HepG2 (cell line): Measurements from ENCODE around the gene ADORA2B. TPM values are rescaled to one million over a fixed set of nuclear protein-coding genes. Genes with fewer than 3 reads are reported as not detected.

ENCODE experiments used
- ATAC-seq: fragments of 200-7000 bp; cut with Tn5 transposase; 3 replicates; pipeline ENCODE4 v1.9.1; 2020; ENCODE audit warnings: mild to moderate bottlenecking, moderate library complexity
- BruUV-seq: library from RNA; stranded (reverse); fragments of 400-500 nt; replicated peaks from 2 replicates; lab custom pipeline; 2021; lab: Mats Ljungman, UMichigan
- CTCF ChIA-PET: fragments of 300-600 bp; formaldehyde crosslinking; extraction: SDS; loops from one replicate; lab custom pipeline; 2021; ENCODE audit warnings: low total read pairs, inconsistent platforms, low intra/inter-chr PET ratio; lab: Yijun Ruan, JAX
- POLR2A ChIA-PET: fragments of 350-600 bp; sonication (Branson Sonifier 250); formaldehyde crosslinking; loops from one replicate; lab custom pipeline; 2020; ENCODE audit warnings: antibody characterized with exemption, inconsistent platforms; lab: Yijun Ruan, JAX
- DNase-seq: peaks from one replicate; pipeline ENCODE4 v3.0.0-alpha.2; 2015; ENCODE audit warnings: low spot score
- FAIRE-seq: peaks from 3 replicates; lab custom pipeline; 2011; peaks lifted over from hg19 to GRCh38; lab: Jason Lieb, UNC
- H2AFZ ChIP-seq: one replicate; pipeline ENCODE4 v1.6.1; 2011; ENCODE audit warnings: low read length, inconsistent platforms
- H3K27ac ChIP-seq: fragments of 300-600 bp; 3 replicates; pipeline ENCODE4 v1.8.0; 2011; ENCODE audit warnings: mixed run types, mild to moderate bottlenecking, mixed read lengths, low read length, inconsistent platforms; ENCODE audit not compliant: insufficient read depth; ENCODE audit errors: extremely low read length
- H3K27me3 ChIP-seq, 2 experiments: fragments of 200-600 bp in 1 of 2; 2 replicates in 1 of 2; 3 replicates in 1 of 2; pipeline versions ENCODE4 v1.6.0 to v1.8.0; 2011; ENCODE audit warnings: low read length in 2 of 2, mild to moderate bottlenecking in 2 of 2, moderate library complexity in 2 of 2, inconsistent platforms in 1 of 2; ENCODE audit not compliant: insufficient read depth in 2 of 2, control insufficient read depth in 1 of 2
- H3K36me3 ChIP-seq, 2 experiments: fragments of 200-600 bp in 1 of 2; replicated peaks in 1 of 2; 2 replicates in 1 of 2; 3 replicates in 1 of 2; pipeline versions ENCODE4 v1.5.1 to v1.8.0; 2011; ENCODE audit warnings: low read length in 2 of 2, inconsistent platforms in 1 of 2; ENCODE audit not compliant: insufficient read depth in 2 of 2, control insufficient read depth in 1 of 2
- H3K4me1 ChIP-seq: 2 replicates; pipeline ENCODE4 v1.5.1; 2012; ENCODE audit warnings: low read length, inconsistent platforms; ENCODE audit not compliant: insufficient read depth
- H3K4me2 ChIP-seq: 2 replicates; pipeline ENCODE4 v1.6.0; 2011; ENCODE audit warnings: low read depth, low read length, inconsistent platforms
- H3K4me3 ChIP-seq, 3 experiments: fragments of 200-600 bp in 1 of 3; sonication (generic), shearing (Covaris generic) in 1 of 3; replicated peaks in 1 of 3; 2 replicates each; pipeline ENCODE4 v1.5.1; 2011 to 2016; ENCODE audit warnings: low read length in 3 of 3, inconsistent platforms in 2 of 3, low read depth in 2 of 3, mild to moderate bottlenecking in 2 of 3, control low read depth in 1 of 3, mixed read lengths in 1 of 3; ENCODE audit not compliant: insufficient read depth in 1 of 3
- H3K79me2 ChIP-seq: one replicate; pipeline ENCODE4 v1.6.1; 2011; ENCODE audit warnings: low read length, inconsistent platforms; ENCODE audit not compliant: insufficient read depth
- H3K9ac ChIP-seq: 2 replicates; pipeline ENCODE4 v1.6.0; 2011; ENCODE audit warnings: mild to moderate bottlenecking, low read depth, low read length, inconsistent platforms; ENCODE audit not compliant: insufficient read depth
- H3K9me3 ChIP-seq: 2 replicates; pipeline ENCODE4 v1.5.1; 2012; ENCODE audit warnings: mild to moderate bottlenecking, low read length
- H4K20me1 ChIP-seq: 2 replicates; pipeline ENCODE4 v1.6.0; 2011; ENCODE audit warnings: inconsistent platforms, mild to moderate bottlenecking, low read length, moderate library complexity; ENCODE audit not compliant: insufficient read depth
- ADNP ChIP-seq: sonication (generic); formaldehyde crosslinking; IDR thresholded peaks from 2 replicates; pipeline ENCODE4 v1.4.0; 2020; ENCODE audit warnings: missing genetic modification reagents
- ETV6 ChIP-seq: sonication (generic); formaldehyde crosslinking; conservative IDR thresholded peaks from 2 replicates; pipeline ENCODE4 v1.4.0; 2020; ENCODE audit warnings: missing genetic modification reagents
- HHEX ChIP-seq: IDR thresholded peaks from 2 replicates; pipeline ENCODE4 v1.6.1; 2016; ENCODE audit warnings: control low read depth
- HOXA3 ChIP-seq: sonication (generic); formaldehyde crosslinking; IDR thresholded peaks from 2 replicates; pipeline ENCODE4 v1.5.0; 2020; ENCODE audit warnings: missing genetic modification reagents
- HOXA9 ChIP-seq: sonication (generic); formaldehyde crosslinking; IDR thresholded peaks from 2 replicates; pipeline ENCODE4 v1.8.1; 2022; ENCODE audit warnings: missing genetic modification reagents, mild to moderate bottlenecking, moderate library complexity, borderline replicate concordance
- KMT2A ChIP-seq: sonication (generic); formaldehyde crosslinking; IDR thresholded peaks from 2 replicates; pipeline ENCODE4 v1.4.0; 2020; ENCODE audit warnings: missing genetic modification reagents
- MBD4 ChIP-seq: IDR thresholded peaks from 2 replicates; pipeline ENCODE4 v1.6.1; 2012; ENCODE audit warnings: low read length, inconsistent platforms, borderline replicate concordance
- NFYC ChIP-seq: IDR thresholded peaks from 2 replicates; pipeline ENCODE4 v1.6.1; 2016; ENCODE audit warnings: missing genetic modification reagents, missing compliant biosample characterization
- NR2F2 ChIP-seq: IDR thresholded peaks from 2 replicates; pipeline ENCODE4 v1.6.1; 2012; ENCODE audit warnings: low read depth, inconsistent platforms, borderline replicate concordance
- REXO4 ChIP-seq: sonication (generic); formaldehyde crosslinking; IDR thresholded peaks from 2 replicates; pipeline ENCODE4 v1.8.0; 2022; ENCODE audit warnings: missing genetic modification reagents, mild to moderate bottlenecking, borderline replicate concordance
- STAT6 ChIP-seq: sonication (generic); formaldehyde crosslinking; IDR thresholded peaks from 2 replicates; pipeline ENCODE4 v1.4.0; 2020; ENCODE audit warnings: missing genetic modification reagents, mild to moderate bottlenecking, borderline replicate concordance
- TCF12 ChIP-seq, 2 experiments: fragments of 450-650 bp in 1 of 2; sonication (generic) in 1 of 2; formaldehyde crosslinking in 1 of 2; IDR thresholded peaks; 2 replicates each; pipeline versions ENCODE4 v1.6.1 to v1.8.0; 2017 to 2022; ENCODE audit warnings: antibody characterized with exemption in 1 of 2, mild to moderate bottlenecking in 1 of 2, missing genetic modification reagents in 1 of 2, moderate library complexity in 1 of 2
- ZBTB8A ChIP-seq: sonication (generic); formaldehyde crosslinking; IDR thresholded peaks from 2 replicates; pipeline ENCODE4 v1.4.0; 2020; ENCODE audit warnings: mild to moderate bottlenecking, low read depth, missing genetic modification reagents, borderline replicate concordance
- ZNF138 ChIP-seq: sonication (generic); formaldehyde crosslinking; IDR thresholded peaks from 2 replicates; pipeline ENCODE4 v1.5.0; 2020; ENCODE audit warnings: mild to moderate bottlenecking, low read depth, missing genetic modification reagents
- ZNF432 ChIP-seq: sonication (generic); formaldehyde crosslinking; IDR thresholded peaks from 2 replicates; pipeline ENCODE4 v1.5.0; 2020; ENCODE audit warnings: missing genetic modification reagents, mild to moderate bottlenecking, borderline replicate concordance
- ZNF501 ChIP-seq: sonication (generic); formaldehyde crosslinking; IDR thresholded peaks from 2 replicates; pipeline ENCODE4 v1.5.1; 2020; ENCODE audit warnings: mild to moderate bottlenecking, moderate library complexity, missing genetic modification reagents
- ZNF589 ChIP-seq: sonication (generic); formaldehyde crosslinking; conservative IDR thresholded peaks from 2 replicates; pipeline ENCODE4 v1.8.0; 2022; ENCODE audit warnings: mild to moderate bottlenecking, moderate library complexity, missing genetic modification reagents
- WGBS: methylation state at CpG from one replicate; pipeline ENCODE4 v1.1.6; 2017; ENCODE audit warnings: low lambda C conversion rate; 5-methylcytosine and 5-hydroxymethylcytosine counted together
- in situ Hi-C: cut with HindIII; loops from 2 replicates; pipeline ENCODE4 v1.10.0; 2017; ENCODE audit warnings: low pct_unique_long_range_greater_than_20kb; ENCODE audit not compliant: extremely low pct_ligation_motif_present
- intact Hi-C: fragments of 100-400 bp; cut with micrococcal nuclease; formaldehyde crosslinking; loops from one replicate; pipeline ENCODE4 v1.10.0; 2022; ENCODE audit not compliant: unreplicated experiment
- polyA plus RNA-seq, 8 experiments: library from polyadenylated mRNA; depleted of rRNA in 3 of 8; stranded (reverse) in 7 of 8; unstranded in 1 of 8; fragments of >200 nt; fragmentation: Illumina TruSeq in 4 of 8; extraction: Trizol in 4 of 8; gene quantifications; 2 replicates each; pipeline versions ENCODE4 v1.2.1 to v1.2.3, GENCODE V29; 2011 to 2016; ENCODE audit warnings: low read depth in 4 of 8, missing spikeins in 1 of 8, mixed read lengths in 1 of 8; ENCODE audit not compliant: insufficient read depth in 1 of 8
- total RNA-seq, 5 experiments: library from RNA; depleted of rRNA; stranded (reverse); fragments of >200 nt; fragmentation: Illumina TruSeq; extraction: Trizol; gene quantifications; 2 replicates each; pipeline ENCODE4 v1.2.3, GENCODE V29; 2016; ENCODE audit warnings: low read depth in 1 of 5
- TF ChIP-seq, protein P1 (sequence below): sonication (generic); formaldehyde crosslinking; IDR thresholded peaks from 2 replicates; pipeline ENCODE4 v1.4.0; 2020; ENCODE audit warnings: missing genetic modification reagents
- TF ChIP-seq, protein P2 (sequence below): IDR thresholded peaks from 2 replicates; pipeline ENCODE4 v1.6.1; 2016; ENCODE audit warnings: low read depth, control low read depth

The ADORA2B gene
- total and polyA plus RNA-seq, 2 of the 13 experiments (the other 11 are each of a cell fraction or from before 2014, with no cell fraction given), result 10.4 to 20.0 TPM

DNA sequence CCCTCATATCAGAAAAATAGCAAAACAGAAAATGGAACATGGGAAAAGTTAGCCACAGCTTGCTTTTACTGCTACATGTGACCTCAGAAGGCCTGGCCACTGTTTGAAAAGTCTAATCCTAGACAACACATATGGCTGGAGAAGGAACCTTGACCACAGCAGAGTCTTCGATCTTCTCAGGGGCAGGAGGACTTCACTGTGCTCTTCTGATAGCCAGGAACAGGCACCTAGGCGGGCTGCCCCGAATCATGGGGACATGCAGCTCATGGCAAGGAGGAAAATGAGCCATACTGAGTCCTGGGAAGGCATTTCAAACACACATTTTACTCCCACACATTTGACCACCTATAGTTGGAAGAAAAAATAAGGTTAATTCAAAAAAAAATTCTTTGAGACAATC, 31.1 kb upstream of the ADORA2B start:
- 8% methylated on average over 3 of the region's 3 CpGs for WGBS
- CTCF ChIA-PET, result no interaction called here
- Histone ChIP-seq H3K9ac (no peak overlapping the region), H4K20me1 (no peaks in the 10 kb centered on the region), H3K4me1 (peaks cover 14% of the 10 kb centered on the region), H3K27ac (no peak overlapping the region), H3K9me3 (no peaks in the 10 kb centered on the region), H3K27me3 (peaks cover 2 to 4% of the 10 kb centered on the region in 2 experiments; a peak in 2 of 5 replicates), H3K4me3 (no peak overlapping the region), H3K4me2 (no peak overlapping the region), H2AFZ (no peak overlapping the region), H3K79me2 (no peaks in the 10 kb centered on the region), H3K36me3 (no peaks in the 10 kb centered on the region)
- POLR2A ChIA-PET, result no interaction called here
- intact Hi-C loops (no loop called here), in situ Hi-C loops (no loop called here)
- TF ChIP-seq HHEX (no peak), TCF12 (IDR thresholded peaks at IDR 0.05) (no peak), TCF12 (CRISPR knock-in tag; IDR thresholded peaks at IDR 0.05) (no peak), ZNF501 (CRISPR knock-in tag) (no peak), ZNF589 (CRISPR knock-in tag) (no peak), ADNP (CRISPR knock-in tag) (no peak), ETV6 (CRISPR knock-in tag) (no peak), ZNF138 (no peak), KMT2A (CRISPR knock-in tag) (no peak), ZBTB8A (CRISPR knock-in tag) (no peak), HOXA9 (CRISPR knock-in tag) (no peak), ZNF432 (CRISPR knock-in tag) (no peak), NFYC (CRISPR knock-in tag) (no peak), NR2F2 (no peak), MBD4 (no peak), REXO4 (CRISPR knock-in tag) (no peak), HOXA3 (CRISPR knock-in tag) (no peak), STAT6 (CRISPR knock-in tag) (no peak)
- TF ChIP-seq, protein P1, sequence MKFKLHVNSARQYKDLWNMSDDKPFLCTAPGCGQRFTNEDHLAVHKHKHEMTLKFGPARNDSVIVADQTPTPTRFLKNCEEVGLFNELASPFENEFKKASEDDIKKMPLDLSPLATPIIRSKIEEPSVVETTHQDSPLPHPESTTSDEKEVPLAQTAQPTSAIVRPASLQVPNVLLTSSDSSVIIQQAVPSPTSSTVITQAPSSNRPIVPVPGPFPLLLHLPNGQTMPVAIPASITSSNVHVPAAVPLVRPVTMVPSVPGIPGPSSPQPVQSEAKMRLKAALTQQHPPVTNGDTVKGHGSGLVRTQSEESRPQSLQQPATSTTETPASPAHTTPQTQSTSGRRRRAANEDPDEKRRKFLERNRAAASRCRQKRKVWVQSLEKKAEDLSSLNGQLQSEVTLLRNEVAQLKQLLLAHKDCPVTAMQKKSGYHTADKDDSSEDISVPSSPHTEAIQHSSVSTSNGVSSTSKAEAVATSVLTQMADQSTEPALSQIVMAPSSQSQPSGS (CRISPR knock-in tag), result no peak
- TF ChIP-seq, protein P2, sequence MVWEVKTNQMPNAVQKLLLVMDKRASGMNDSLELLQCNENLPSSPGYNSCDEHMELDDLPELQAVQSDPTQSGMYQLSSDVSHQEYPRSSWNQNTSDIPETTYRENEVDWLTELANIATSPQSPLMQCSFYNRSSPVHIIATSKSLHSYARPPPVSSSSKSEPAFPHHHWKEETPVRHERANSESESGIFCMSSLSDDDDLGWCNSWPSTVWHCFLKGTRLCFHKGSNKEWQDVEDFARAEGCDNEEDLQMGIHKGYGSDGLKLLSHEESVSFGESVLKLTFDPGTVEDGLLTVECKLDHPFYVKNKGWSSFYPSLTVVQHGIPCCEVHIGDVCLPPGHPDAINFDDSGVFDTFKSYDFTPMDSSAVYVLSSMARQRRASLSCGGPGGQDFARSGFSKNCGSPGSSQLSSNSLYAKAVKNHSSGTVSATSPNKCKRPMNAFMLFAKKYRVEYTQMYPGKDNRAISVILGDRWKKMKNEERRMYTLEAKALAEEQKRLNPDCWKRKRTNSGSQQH (CRISPR knock-in tag), result no peak
- ATAC-seq (no peak), FAIRE-seq (no peak), DNase-seq (no peak)
- BruUV-seq, result no TSS peak
